GM19239 (cell line): Measurements from ENCODE around the gene WDR46.
A peak's percentile ranks its signal among the peaks of the same experiment; 100 is the strongest.
"Not testable (repeated sequence)": the region's sequence is repeated elsewhere in the genome, so short reads cannot be mapped to it uniquely, and the experiment has no call there.

Source experiments
- DNase-seq: peaks from one replicate; pipeline ENCODE4 v3.0.0; 2011; ENCODE audit warnings: low spot score; ENCODE audit not compliant: insufficient read length
- FAIRE-seq: peaks from 2 replicates; lab custom pipeline; 2011; peaks lifted over from hg19 to GRCh38; lab: Jason Lieb, UNC

WDR46 gene

GRCh38 chr6:33271468-33272274, 17.4 kb downstream of the WDR46 start, which contains the start of the genes RPS18 and VPS52:
RPS18 (plus strand) TSS chr6:33272075; CDS start chr6:33272120, 45 bp downstream.
VPS52 (minus strand) TSS chr6:33271876; CDS start chr6:33271675, 201 bp downstream.
- peak; percentile 97 for FAIRE-seq
- peak; percentile 73 for DNase-seq

DNA sequence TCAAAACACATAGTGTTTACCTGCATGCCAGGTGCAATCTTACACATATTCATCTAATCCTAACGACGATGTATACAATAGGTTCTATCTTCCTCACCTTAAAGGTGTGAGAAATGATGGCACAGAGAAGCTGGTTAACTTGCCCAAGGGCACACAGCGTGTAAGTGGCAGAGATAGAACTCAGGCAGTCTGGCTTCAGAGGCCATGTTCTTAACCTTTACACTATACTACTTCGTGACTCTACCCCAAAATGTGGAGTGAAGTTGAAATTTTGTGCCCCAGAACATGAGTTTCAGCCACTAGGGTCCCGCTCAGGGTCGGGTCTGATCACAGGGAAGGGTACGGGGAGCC, 17.9 kb downstream of the WDR46 start:
- DNase-seq (no peak), FAIRE-seq (no peak)

DNA sequence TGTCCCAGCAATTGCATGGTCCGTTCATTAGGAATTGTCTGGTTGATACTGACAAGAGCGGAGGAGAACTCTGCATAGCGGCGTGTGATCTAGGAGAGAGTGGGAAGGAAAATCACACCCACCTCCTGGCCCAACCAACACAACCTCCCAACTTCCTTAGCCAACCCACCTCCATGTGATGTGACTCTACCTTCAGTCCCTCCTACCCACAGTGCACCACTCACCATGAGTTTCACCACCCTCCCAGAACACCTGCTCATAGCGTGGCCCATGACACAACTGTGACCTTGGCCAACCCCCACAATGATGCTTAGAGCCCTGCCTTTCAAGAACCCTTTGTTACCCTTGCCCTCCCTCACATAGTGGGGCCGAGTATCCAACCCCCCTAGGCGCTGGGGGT, 25.0 kb downstream of the WDR46 start:
- DNase-seq (no peak), FAIRE-seq (no peak)

GRCh38 chr6:33262490-33262889, 26.5 kb downstream of the WDR46 start:
- DNase-seq, FAIRE-seq: not testable (repeated sequence)

DNA sequence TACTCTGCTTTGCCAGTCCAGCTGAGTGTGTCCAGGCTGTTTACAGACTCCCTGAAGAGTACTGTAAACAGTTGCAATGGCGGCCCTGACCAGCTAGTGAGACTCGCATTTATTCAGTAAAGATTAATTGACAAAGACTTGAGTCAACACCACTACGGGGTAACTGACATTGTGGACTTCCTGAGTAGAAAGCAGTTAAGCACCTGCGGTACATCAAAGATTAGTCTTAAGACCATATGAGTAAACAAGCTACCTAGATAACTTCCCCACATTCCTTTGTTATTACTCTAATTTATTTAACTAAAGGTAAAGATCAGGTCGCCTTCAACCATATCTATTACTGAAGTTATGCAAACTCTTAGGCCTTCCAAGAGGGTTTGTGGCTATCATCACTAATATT, 30.0 kb downstream of the WDR46 start:
- DNase-seq (no peak), FAIRE-seq (no peak)

DNA sequence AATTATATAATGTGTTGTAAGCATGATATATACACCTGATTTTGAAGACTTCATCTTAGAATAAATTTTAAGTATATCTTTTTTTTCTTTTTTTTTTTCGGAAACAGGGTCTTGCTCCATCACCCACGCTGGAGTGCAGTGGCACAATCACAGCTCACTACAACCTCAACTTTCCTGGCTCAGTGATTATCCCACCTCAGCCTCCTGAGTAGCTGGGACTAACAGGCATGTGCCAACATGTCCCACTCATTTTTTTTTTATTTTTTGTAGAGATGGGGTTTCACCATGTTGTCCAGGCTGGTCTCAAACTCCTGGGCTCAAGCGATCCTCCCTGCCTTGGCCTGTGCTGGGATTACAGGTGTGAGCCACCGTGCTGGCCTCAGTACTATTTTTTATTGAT, 34.4 kb downstream of the WDR46 start:
- DNase-seq (no peak), FAIRE-seq (no peak)

GRCh38 chr6:33252759-33253158, 36.3 kb downstream of the WDR46 start:
- DNase-seq (no peak), FAIRE-seq (no peak)

DNA sequence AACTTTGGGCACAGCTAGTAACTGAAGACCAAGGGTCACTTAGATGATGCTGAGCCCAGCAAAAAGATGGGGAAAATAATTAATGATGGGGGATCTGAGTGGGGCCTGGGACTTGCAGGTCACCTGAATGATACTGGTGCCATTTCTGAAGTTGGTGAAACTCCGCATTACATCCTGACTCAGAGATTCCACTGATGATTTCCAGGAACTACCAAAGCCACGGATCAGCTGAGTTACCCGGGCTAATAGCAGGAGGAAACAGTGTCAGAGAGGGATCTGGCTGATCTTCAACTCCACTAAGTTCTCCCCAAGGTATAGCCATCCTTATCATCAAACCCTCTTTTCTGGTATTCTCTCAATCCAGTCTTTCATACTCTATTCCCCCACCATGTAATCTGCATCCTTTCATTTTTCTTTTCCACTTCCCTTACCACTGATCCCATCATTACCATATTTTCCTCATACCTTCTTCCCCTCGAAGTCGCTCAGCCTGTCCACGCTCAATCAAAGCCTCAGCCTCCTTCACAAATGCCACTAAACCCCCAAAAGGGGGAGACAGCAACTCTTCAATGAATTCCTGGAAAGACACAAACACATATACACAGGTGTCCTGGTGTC, 37.5 kb downstream of the WDR46 start:
- no peak for FAIRE-seq
- DNase-seq, result no peak

- no peak for DNase-seq
- FAIRE-seq, result no peak
These were observed 38.3 kb downstream of the WDR46 start for GRCh38 chr6:33250731-33251130.

- FAIRE-seq (peak; percentile 21), DNase-seq (no peak)
These were observed 39.1 kb downstream of the WDR46 start for GRCh38 chr6:33249732-33250630.

GRCh38 chr6:33248932-33249731, 39.9 kb downstream of the WDR46 start:
- DNase-seq (peak; percentile 76), FAIRE-seq (peak; percentile 95)

GRCh38 chr6:33248643-33248931, 40.5 kb downstream of the WDR46 start:
- no peak for FAIRE-seq
- DNase-seq, result no peak

DNA sequence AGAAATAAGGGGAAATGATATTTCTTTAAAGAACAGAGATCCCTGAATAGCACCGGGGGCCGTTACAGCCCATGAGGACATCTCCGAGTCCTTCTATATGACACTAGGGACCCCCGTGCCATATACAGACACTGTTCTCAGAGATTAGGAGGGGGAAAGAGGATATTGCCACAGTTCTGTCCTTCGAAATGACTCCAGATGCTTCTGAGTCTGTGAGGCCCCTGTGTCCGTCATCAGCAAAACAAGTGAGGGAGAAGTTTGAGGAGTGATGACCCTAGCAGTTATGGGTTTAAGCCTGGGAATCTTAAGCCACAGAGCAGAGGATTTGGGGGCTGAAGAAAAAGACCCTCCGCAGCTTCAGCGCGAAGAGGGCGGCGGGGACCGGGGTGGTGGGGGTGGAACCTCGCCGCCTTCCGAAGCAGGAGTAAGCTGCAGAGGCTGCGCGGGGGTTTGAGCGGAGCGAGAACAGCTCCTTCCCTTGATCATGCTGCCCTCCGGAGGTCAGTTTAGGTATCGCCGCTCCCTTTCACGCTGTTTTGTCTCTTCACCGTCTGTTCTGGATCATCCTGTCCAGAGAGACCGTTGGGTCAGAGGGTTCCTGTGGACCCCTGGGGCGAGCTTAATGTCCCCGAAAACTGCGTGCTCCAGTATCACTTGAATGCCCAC, 40.9 kb downstream of the WDR46 start:
- FAIRE-seq, result peak; percentile 95
- peak; percentile 56 for DNase-seq

DNA sequence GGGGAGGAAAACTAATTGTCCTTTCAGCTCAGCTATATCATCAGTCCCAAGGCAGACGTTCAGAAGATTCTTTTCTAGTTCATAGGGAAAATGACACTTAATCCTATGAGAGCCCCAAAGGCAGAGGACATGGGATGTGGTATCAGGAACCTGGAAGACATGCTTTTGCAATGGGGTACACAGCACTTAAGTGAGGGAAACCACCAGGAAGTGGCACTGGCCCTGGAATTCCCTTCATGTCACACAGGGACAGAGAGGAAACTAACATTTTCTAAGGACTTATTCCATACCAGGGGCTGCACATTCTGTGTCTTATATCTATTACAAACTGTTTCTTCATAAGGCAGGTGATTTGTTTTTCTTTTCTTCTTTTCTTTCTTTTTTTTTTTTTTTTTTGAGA, 45.6 kb downstream of the WDR46 start:
- FAIRE-seq, result no peak

GRCh38 chr6:33241968-33242367, 47.1 kb downstream of the WDR46 start:
- DNase-seq (no peak), FAIRE-seq (no peak)

More for the DNA sequence above, 45.6 kb downstream of the WDR46 start:
- no peak for DNase-seq

- no peak for DNase-seq
- FAIRE-seq, result no peak
These were observed 51.3 kb downstream of the WDR46 start for GRCh38 chr6:33237741-33238140.

- FAIRE-seq (no peak), DNase-seq (no peak)
These were observed 52.2 kb downstream of the WDR46 start for GRCh38 chr6:33236852-33237251.

- no peak for DNase-seq
- FAIRE-seq, result no peak
These were observed 52.7 kb downstream of the WDR46 start for GRCh38 chr6:33236328-33236727.

DNA sequence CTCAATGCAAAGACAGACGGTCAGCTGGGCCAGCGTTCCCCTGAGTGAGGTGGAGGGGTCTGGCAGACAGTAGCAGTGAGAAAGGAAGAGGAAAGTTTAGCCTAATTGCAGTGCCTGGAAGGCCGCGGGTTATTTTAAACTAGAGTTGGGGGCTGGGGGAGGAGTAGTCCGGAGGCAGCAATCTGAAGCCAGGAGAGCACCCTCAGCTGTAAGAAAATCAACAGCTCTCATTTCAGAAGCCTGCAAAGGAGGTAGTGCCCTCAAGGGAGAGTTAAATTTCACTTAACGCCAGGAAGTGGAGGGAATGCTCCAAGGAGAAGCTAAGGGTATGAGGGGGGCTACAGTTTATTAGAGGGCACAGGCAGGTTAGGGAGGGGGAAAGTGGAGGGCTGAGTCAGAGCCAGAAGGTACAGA, 53.8 kb downstream of the WDR46 start:
- DNase-seq (no peak), FAIRE-seq (no peak)
